ENCODE measurements around the gene RPS6KB2. TPM values are rescaled to one million over a fixed set of nuclear protein-coding genes. Genes with fewer than 3 reads are reported as not detected.

Gene RPS6KB2
- total RNA-seq, 6 donors from 2014 or later = 35.2 to 94.3 (median 50.4) TPM

GRCh38 chr11:67445515-67445914, 17.2 kb downstream of the RPS6KB2 start:
- Histone ChIP-seq H3K4me3 (no peak overlapping the region), H3K27me3 (no peaks in the 10 kb centered on the region), H3K36me3 (peaks cover 0 to 16% (median 12%) of the 10 kb centered on the region in 4 donors), H3K4me1 (peaks cover 12 to 30% (median 23%) of the 10 kb centered on the region in 4 donors), H3K27ac (no peak overlapping the region), H3K9me3 (no peaks in the 10 kb centered on the region)
- 76 to 98% methylated on average over 5 of the region's 5 CpGs for WGBS, 2 donors
- no peak for TF ChIP-seq POLR2AphosphoS5 (IDR thresholded peaks at IDR 0.05)
- no peak for DNase-seq
- no peak for ATAC-seq (ENCODE audit: low FRiP score in 2 of 2)

DNA sequence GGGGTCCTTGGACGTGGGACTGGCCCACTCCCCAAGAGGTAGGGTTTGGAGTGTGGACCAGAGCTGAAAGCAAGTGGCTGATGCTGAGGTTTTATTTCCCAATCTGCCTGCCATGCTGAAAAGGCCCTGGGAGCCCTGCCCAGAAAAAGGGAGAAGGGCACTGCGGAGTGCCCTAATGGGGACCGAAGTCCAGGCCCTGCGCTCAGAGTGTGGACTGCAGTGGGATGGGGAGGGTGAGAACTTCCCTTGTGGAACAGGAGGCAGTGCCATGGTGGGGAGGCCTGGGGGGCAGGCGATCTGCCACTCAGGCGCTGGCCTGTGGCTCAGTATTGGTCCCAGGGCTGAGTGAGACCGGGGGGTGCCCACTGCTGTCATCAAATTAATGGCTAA, 19.9 kb downstream of the RPS6KB2 start:
- WGBS, 2 donors = 91 to 95% methylated on average over 5 to 7 of the region's 7 CpGs
- ATAC-seq (ENCODE audit: low FRiP score in 2 of 2) (no peak), DNase-seq (peak in 1 of 2 donors; percentile 33)
- H3K4me3 ChIP-seq = no peak overlapping the region
- no peak for TF ChIP-seq CTCF (IDR thresholded peaks at IDR 0.05)
- TF ChIP-seq POLR2AphosphoS5 (IDR thresholded peaks at IDR 0.05) = no peak
- no peak for TF ChIP-seq EP300 (IDR thresholded peaks at IDR 0.05)
- TF ChIP-seq POLR2A (IDR thresholded peaks at IDR 0.05) = no peak
- no peaks in the 10 kb centered on the region for H3K9me3 ChIP-seq
- H3K27me3 ChIP-seq = no peaks in the 10 kb centered on the region
- H3K27ac ChIP-seq = no peak overlapping the region
- H3K4me1 ChIP-seq = peaks cover 5 to 16% (median 10%) of the 10 kb centered on the region in 4 donors
- no peaks in the 10 kb centered on the region for H3K36me3 ChIP-seq

- H3K9me3 ChIP-seq = no peaks in the 10 kb centered on the region
- H3K36me3 ChIP-seq = no peaks in the 10 kb centered on the region
- H3K27ac ChIP-seq = no peak overlapping the region
- 66 to 76% methylated on average over 9 of the region's 9 CpGs for WGBS, 2 donors
- no peak overlapping the region for H3K4me3 ChIP-seq
- peaks cover 4 to 13% (median 8%) of the 10 kb centered on the region in 4 donors for H3K4me1 ChIP-seq
- H3K27me3 ChIP-seq = no peaks in the 10 kb centered on the region
- ATAC-seq (ENCODE audit: low FRiP score in 2 of 2) (peak in 1 of 2 donors; percentile 39), DNase-seq (no peak)
- TF ChIP-seq POLR2AphosphoS5 (IDR thresholded peaks at IDR 0.05) (no peak), POLR2A (IDR thresholded peaks at IDR 0.05) (no peak), EP300 (IDR thresholded peaks at IDR 0.05) (no peak), CTCF (IDR thresholded peaks at IDR 0.05) (no peak)
Measured at GRCh38 chr11:67449116-67449844, 21.0 kb downstream of the RPS6KB2 start.

DNA sequence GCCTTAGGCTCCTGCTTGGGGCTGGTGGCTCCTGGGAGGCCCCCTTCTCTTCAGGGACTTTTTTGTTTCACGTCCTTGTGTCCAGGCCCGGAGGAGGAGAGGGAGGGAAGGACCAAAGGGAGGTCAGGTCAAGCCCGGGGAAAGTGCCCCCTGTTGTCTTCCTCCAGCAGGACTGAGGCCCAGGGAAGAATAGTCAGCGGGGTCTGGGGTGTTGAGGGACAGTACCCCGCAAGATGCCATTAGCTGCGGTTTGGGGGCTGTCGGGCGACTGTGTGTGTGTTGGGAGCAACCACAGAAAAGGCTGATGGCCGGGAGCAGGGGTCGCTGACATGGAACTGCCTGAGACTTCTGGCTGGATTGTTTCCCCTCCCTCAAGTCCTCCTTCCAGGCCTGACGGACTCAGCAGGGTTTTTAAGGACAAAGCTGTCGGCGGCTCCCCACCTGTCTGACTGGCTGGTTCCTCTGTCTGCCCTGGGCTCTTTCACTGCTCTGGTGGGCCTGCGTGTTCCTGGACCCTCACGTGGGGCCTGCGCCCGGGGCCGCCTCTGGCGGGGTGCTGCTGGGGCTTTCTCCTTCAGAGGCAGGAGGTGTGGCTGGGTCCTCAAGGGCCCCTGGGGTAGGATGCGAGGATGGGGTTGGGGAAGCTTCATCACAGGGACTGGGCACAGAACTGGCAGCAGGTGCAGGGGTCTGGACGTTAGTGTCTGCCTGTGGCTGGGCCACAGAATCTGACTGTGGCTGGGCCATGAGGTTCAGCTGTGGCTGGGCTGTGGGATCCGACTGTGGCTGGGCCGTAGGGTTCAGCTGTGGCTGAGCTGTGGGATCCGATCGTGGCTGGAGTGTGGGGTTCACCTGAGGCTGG, 22.7 kb downstream of the RPS6KB2 start:
- Histone ChIP-seq H3K9me3 (no peaks in the 10 kb centered on the region), H3K27me3 (no peaks in the 10 kb centered on the region), H3K4me3 (no peak overlapping the region), H3K4me1 (peaks cover 0 to 7% (median 5%) of the 10 kb centered on the region in 4 donors), H3K36me3 (no peaks in the 10 kb centered on the region), H3K27ac (peak overlapping the region in 3 of 4 donors; percentile 64 to 79 (median 74))
- WGBS, 2 donors = 90 to 94% methylated on average over 15 to 19 of the region's 25 CpGs
- no peak for ATAC-seq (ENCODE audit: low FRiP score in 2 of 2)
- peak in 1 of 2 donors; percentile 76 for DNase-seq
- TF ChIP-seq CTCF (IDR thresholded peaks at IDR 0.05) (no peak), POLR2AphosphoS5 (IDR thresholded peaks at IDR 0.05) (no peak), EP300 (IDR thresholded peaks at IDR 0.05) (no peak), POLR2A (IDR thresholded peaks at IDR 0.05) (no peak)

DNA sequence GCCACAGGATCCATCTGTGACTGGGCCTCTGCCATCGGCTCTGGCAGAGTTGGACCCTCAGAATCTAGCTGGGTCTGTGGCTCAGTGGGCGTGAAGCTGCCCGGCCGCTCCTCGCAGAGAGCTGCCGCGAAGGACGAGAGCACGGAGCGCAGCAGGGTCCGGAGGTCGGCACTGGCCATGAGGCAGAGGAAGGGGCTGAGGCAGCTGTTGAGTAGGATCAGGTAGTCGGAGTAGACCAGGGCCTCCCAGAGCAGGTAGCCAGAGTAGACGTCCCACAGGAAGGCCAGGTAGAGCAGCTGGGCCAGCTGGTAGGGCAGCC, 23.3 kb downstream of the RPS6KB2 start:
- Histone ChIP-seq H3K27ac (peak overlapping the region in 3 of 4 donors; percentile 64 to 79 (median 74)), H3K4me3 (no peak overlapping the region), H3K27me3 (no peaks in the 10 kb centered on the region), H3K9me3 (no peaks in the 10 kb centered on the region), H3K36me3 (no peaks in the 10 kb centered on the region), H3K4me1 (peaks cover 0 to 7% (median 5%) of the 10 kb centered on the region in 4 donors)
- ATAC-seq (ENCODE audit: low FRiP score in 2 of 2) = no peak
- WGBS, 2 donors = 88 to 94% methylated on average over 13 to 14 of the region's 14 CpGs
- TF ChIP-seq EP300 (IDR thresholded peaks at IDR 0.05) (no peak), POLR2A (IDR thresholded peaks at IDR 0.05) (no peak), CTCF (IDR thresholded peaks at IDR 0.05) (no peak), POLR2AphosphoS5 (IDR thresholded peaks at IDR 0.05) (no peak)
- DNase-seq = peak in 1 of 2 donors; percentile 67

Measured in upper lobe of left lung (tissue), 6 donors.